Measurements from ENCODE around the gene RPS18.
A peak's percentile ranks its signal among the peaks of the same experiment; 100 is the strongest.
"Not testable (repeated sequence)": the region's sequence is repeated elsewhere in the genome, so short reads cannot be mapped to it uniquely, and the experiment has no call there.

Gene RPS18

DNA sequence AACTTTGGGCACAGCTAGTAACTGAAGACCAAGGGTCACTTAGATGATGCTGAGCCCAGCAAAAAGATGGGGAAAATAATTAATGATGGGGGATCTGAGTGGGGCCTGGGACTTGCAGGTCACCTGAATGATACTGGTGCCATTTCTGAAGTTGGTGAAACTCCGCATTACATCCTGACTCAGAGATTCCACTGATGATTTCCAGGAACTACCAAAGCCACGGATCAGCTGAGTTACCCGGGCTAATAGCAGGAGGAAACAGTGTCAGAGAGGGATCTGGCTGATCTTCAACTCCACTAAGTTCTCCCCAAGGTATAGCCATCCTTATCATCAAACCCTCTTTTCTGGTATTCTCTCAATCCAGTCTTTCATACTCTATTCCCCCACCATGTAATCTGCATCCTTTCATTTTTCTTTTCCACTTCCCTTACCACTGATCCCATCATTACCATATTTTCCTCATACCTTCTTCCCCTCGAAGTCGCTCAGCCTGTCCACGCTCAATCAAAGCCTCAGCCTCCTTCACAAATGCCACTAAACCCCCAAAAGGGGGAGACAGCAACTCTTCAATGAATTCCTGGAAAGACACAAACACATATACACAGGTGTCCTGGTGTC lies 20.4 kb upstream of the RPS18 start:
- no peak for DNase-seq (ENCODE audit: low spot score in 2 of 2)
- Mint-ChIP-seq H3K4me3 (peak overlapping the region; percentile 2), H3K9me3 (no peaks in the 10 kb centered on the region), H3K27me3 (no peaks in the 10 kb centered on the region), H3K4me1 (peaks cover 26% of the 10 kb centered on the region), H3K36me3 (peaks cover 14% of the 10 kb centered on the region), H3K27ac (no peak overlapping the region)
- ATAC-seq (ENCODE audit: low read depth): no peak

GRCh38 chr6:33252759-33253158 lies 19.1 kb upstream of the RPS18 start:
- DNase-seq (ENCODE audit: low spot score in 2 of 2) (no peak), ATAC-seq (ENCODE audit: low read depth) (no peak)
- Mint-ChIP-seq H3K36me3 (peaks cover 14% of the 10 kb centered on the region), H3K27ac (no peak overlapping the region), H3K27me3 (no peaks in the 10 kb centered on the region), H3K4me1 (peaks cover 26% of the 10 kb centered on the region), H3K9me3 (no peaks in the 10 kb centered on the region), H3K4me3 (no peak overlapping the region)

- H3K9me3 Mint-ChIP-seq: no peaks in the 10 kb centered on the region
- DNase-seq (ENCODE audit: low spot score in 2 of 2) (no peak), ATAC-seq (ENCODE audit: low read depth) (no peak)
- peaks cover 14% of the 10 kb centered on the region for H3K36me3 Mint-ChIP-seq
- no peak overlapping the region for H3K27ac Mint-ChIP-seq
- H3K4me3 Mint-ChIP-seq: no peak overlapping the region
- peaks cover 16% of the 10 kb centered on the region for H3K4me1 Mint-ChIP-seq
- no peaks in the 10 kb centered on the region for H3K27me3 Mint-ChIP-seq
These were observed 17.3 kb upstream of the RPS18 start for GRCh38 chr6:33254591-33254990.

GRCh38 chr6:33259032-33259431 lies 12.8 kb upstream of the RPS18 start:
- Mint-ChIP-seq H3K36me3 (peaks cover 25% of the 10 kb centered on the region), H3K27me3 (no peaks in the 10 kb centered on the region), H3K9me3 (no peaks in the 10 kb centered on the region), H3K4me1 (no peaks in the 10 kb centered on the region), H3K27ac (no peak overlapping the region), H3K4me3 (no peak overlapping the region)
- DNase-seq (ENCODE audit: low spot score in 2 of 2): no peak
- no peak for ATAC-seq (ENCODE audit: low read depth)

GRCh38 chr6:33262490-33262889 lies 9.4 kb upstream of the RPS18 start:
- H3K27ac Mint-ChIP-seq: not testable (repeated sequence)

GRCh38 chr6:33264015-33264414 lies 7.9 kb upstream of the RPS18 start:
- Mint-ChIP-seq H3K36me3 (peaks cover 47% of the 10 kb centered on the region), H3K9me3 (no peaks in the 10 kb centered on the region), H3K4me3 (no peak overlapping the region), H3K27ac (no peak overlapping the region), H3K27me3 (no peaks in the 10 kb centered on the region), H3K4me1 (no peaks in the 10 kb centered on the region)
- DNase-seq (ENCODE audit: low spot score in 2 of 2): no peak
- no peak for ATAC-seq (ENCODE audit: low read depth)

More at GRCh38 chr6:33262490-33262889, 9.4 kb upstream of the RPS18 start:
- not testable (repeated sequence) for ATAC-seq (ENCODE audit: low read depth); H3K4me3 Mint-ChIP-seq; H3K9me3 Mint-ChIP-seq; H3K27me3 Mint-ChIP-seq; H3K4me1 Mint-ChIP-seq; DNase-seq (ENCODE audit: low spot score in 2 of 2)
- H3K36me3 Mint-ChIP-seq: peaks cover 38% of the 10 kb centered on the region

DNA sequence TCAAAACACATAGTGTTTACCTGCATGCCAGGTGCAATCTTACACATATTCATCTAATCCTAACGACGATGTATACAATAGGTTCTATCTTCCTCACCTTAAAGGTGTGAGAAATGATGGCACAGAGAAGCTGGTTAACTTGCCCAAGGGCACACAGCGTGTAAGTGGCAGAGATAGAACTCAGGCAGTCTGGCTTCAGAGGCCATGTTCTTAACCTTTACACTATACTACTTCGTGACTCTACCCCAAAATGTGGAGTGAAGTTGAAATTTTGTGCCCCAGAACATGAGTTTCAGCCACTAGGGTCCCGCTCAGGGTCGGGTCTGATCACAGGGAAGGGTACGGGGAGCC lies 783 bp upstream of the RPS18 start:
- peaks cover 31% of the 10 kb centered on the region for H3K4me1 Mint-ChIP-seq
- peak overlapping the region; percentile 97 for H3K27ac Mint-ChIP-seq
- H3K36me3 Mint-ChIP-seq: peaks cover 30% of the 10 kb centered on the region
- DNase-seq (ENCODE audit: low spot score in 2 of 2): no peak
- peak; percentile 25 for ATAC-seq (ENCODE audit: low read depth)
- H3K4me3 Mint-ChIP-seq: peak overlapping the region; percentile 98
- H3K27me3 Mint-ChIP-seq: no peaks in the 10 kb centered on the region
- H3K9me3 Mint-ChIP-seq: no peaks in the 10 kb centered on the region

DNA sequence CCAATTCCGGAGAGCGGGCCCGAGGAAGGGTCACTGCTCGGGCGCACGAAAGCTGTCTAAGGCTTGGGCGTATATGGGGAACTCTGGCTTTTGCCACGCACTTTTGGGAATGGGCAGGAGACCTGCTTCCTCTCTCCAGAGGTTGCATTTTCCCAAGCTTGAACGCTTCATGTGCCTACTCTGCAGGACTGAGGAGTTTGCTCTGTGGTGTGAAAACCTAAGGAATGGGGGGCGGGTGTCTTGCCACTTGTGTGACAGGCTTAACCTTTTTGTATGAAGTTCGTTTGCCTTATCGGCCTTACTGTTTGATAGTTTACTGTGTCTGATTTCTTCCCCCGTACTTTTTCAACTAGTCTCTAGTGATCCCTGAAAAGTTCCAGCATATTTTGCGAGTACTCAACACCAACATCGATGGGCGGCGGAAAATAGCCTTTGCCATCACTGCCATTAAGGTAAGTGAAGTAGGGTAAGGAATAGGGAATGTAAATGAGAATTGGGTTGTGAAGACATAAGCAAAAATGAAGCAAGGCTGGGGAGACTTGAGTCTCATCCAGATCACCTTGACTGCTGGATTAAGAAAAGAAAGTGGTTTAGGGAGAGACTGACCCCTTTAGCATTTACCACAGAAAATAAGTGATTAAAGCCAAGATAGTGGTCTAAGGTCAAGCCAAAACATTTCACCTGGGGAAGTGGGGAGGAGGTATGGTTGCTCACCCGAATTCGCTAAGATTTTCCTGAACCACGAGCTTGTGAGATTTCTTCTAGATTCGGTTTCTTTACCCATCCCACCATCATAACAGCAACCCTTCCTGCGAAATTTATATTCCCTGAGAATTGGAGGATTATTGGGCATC lies 627 bp downstream of the RPS18 start:
- no peaks in the 10 kb centered on the region for H3K27me3 Mint-ChIP-seq
- H3K27ac Mint-ChIP-seq: peak overlapping the region; percentile 97
- peaks cover 23% of the 10 kb centered on the region for H3K36me3 Mint-ChIP-seq
- H3K4me3 Mint-ChIP-seq: peak overlapping the region; percentile 98
- no peaks in the 10 kb centered on the region for H3K9me3 Mint-ChIP-seq
- DNase-seq (ENCODE audit: low spot score in 2 of 2) (no peak), ATAC-seq (ENCODE audit: low read depth) (peak; percentile 1)
- H3K4me1 Mint-ChIP-seq: peaks cover 38% of the 10 kb centered on the region

DNA sequence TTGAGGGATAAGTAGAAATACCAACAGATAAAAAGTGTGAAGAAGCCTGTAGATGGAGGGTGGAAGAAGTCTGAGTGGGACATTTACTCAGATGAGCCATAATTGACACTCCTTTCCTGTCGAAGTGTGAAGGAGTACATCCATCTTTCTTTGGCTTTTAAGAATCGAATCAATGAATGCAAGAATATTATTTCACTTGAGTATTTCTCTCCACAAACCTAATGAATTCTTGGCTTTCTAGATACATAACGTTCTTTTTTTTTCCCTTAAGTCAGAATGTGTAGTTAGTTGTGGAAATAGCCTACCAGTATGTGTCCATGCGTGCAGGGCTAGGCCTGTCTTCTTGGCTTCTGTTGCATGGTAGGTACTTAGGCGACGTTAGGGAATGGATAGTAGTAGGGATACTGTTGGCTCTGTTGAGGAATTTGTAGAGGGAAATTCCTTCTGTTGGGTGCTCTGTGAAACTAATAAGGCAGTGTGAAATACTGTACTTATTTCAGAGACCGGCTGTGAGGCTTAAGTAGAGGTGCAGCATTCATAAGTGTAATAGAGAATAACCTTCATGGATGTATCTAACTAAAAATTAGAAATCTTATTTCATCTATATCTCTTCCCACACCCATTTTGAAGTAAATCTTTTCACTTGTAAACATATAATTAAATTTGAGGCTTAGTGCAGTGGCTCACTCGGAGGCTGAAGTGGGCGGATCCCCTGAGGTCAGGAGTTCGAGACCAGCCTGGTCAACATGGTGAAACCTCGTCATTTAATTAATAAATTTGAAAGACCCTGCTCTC lies 1.5 kb downstream of the RPS18 start:
- DNase-seq (ENCODE audit: low spot score in 2 of 2) (no peak), ATAC-seq (ENCODE audit: low read depth) (no peak)
- Mint-ChIP-seq H3K27ac (peak overlapping the region; percentile 97), H3K36me3 (peaks cover 16% of the 10 kb centered on the region), H3K4me1 (peaks cover 44% of the 10 kb centered on the region), H3K9me3 (no peaks in the 10 kb centered on the region), H3K4me3 (peak overlapping the region; percentile 98), H3K27me3 (no peaks in the 10 kb centered on the region)

- Mint-ChIP-seq H3K4me1 (peaks cover 48% of the 10 kb centered on the region), H3K27ac (peak overlapping the region; percentile 97), H3K36me3 (peaks cover 13% of the 10 kb centered on the region), H3K27me3 (no peaks in the 10 kb centered on the region), H3K9me3 (no peaks in the 10 kb centered on the region), H3K4me3 (peak overlapping the region; percentile 98)
- ATAC-seq (ENCODE audit: low read depth) (no peak), DNase-seq (ENCODE audit: low spot score in 2 of 2) (no peak)
These were observed 2.3 kb downstream of the RPS18 start for GRCh38 chr6:33273924-33274902.

DNA sequence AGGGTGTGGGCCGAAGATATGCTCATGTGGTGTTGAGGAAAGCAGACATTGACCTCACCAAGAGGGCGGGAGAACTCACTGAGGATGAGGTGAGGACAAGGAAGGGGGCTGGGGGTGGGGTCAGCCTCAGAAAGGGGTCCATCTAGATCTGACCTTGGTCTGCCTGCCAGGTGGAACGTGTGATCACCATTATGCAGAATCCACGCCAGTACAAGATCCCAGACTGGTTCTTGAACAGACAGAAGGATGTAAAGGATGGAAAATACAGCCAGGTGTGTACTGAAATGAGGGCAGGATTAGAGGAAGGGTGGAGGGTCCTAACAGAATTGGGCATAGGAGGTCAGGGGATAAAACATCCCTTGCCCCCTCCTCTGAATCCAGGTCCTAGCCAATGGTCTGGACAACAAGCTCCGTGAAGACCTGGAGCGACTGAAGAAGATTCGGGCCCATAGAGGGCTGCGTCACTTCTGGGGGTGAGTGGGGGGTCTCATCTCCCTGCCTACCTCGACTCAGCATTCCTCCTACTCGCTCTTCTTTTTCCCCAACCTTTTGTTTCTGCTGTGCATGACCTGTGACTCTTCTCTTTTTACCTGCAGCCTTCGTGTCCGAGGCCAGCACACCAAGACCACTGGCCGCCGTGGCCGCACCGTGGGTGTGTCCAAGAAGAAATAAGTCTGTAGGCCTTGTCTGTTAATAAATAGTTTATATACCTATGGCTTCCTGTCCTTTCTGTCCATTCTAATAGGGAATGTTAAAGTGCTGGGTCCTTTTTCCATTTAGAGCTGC lies 4.1 kb downstream of the RPS18 start:
- not testable (repeated sequence) for H3K27me3 Mint-ChIP-seq
- peak overlapping the region; percentile 88 for H3K4me3 Mint-ChIP-seq

GRCh38 chr6:33276581-33276863 lies 4.6 kb downstream of the RPS18 start:
- Mint-ChIP-seq H3K4me1 (peaks cover 46% of the 10 kb centered on the region), H3K4me3 (peak overlapping the region; percentile 88), H3K27me3 (no peaks in the 10 kb centered on the region), H3K9me3 (no peaks in the 10 kb centered on the region), H3K27ac (peak overlapping the region; percentile 90), H3K36me3 (peaks cover 13% of the 10 kb centered on the region)
- ATAC-seq (ENCODE audit: low read depth) (no peak), DNase-seq (ENCODE audit: low spot score in 2 of 2) (no peak)

More for the DNA sequence above, 4.1 kb downstream of the RPS18 start:
- Mint-ChIP-seq H3K4me1 (peaks cover 42% of the 10 kb centered on the region), H3K27ac (peak overlapping the region; percentile 90), H3K36me3 (peaks cover 13% of the 10 kb centered on the region)
- not testable (repeated sequence) for DNase-seq (ENCODE audit: low spot score in 2 of 2); ATAC-seq (ENCODE audit: low read depth); H3K9me3 Mint-ChIP-seq

Data from memory B cell (primary cell).